GM19397 (cell line): ENCODE measurements around the gene HMGXB3.

Source experiments
- ATAC-seq: cut with Tn5 transposase; IDR thresholded peaks from one replicate; pipeline ENCODE4 v1.9.1; 2021; ENCODE audit warnings: mild to moderate bottlenecking, moderate library complexity; ENCODE audit not compliant: unreplicated experiment

HMGXB3 gene

GRCh38 chr5:150067405-150067960 lies 66.9 kb downstream of the HMGXB3 start:
- ATAC-seq, result no peak

- no peak for ATAC-seq
Observed at GRCh38 chr5:150068071-150068470, 67.5 kb downstream of the HMGXB3 start.

- ATAC-seq, result no peak
Observed at GRCh38 chr5:150068472-150068871, 67.9 kb downstream of the HMGXB3 start.

- ATAC-seq, result no peak
Observed at GRCh38 chr5:150068961-150069645, 68.6 kb downstream of the HMGXB3 start.

DNA sequence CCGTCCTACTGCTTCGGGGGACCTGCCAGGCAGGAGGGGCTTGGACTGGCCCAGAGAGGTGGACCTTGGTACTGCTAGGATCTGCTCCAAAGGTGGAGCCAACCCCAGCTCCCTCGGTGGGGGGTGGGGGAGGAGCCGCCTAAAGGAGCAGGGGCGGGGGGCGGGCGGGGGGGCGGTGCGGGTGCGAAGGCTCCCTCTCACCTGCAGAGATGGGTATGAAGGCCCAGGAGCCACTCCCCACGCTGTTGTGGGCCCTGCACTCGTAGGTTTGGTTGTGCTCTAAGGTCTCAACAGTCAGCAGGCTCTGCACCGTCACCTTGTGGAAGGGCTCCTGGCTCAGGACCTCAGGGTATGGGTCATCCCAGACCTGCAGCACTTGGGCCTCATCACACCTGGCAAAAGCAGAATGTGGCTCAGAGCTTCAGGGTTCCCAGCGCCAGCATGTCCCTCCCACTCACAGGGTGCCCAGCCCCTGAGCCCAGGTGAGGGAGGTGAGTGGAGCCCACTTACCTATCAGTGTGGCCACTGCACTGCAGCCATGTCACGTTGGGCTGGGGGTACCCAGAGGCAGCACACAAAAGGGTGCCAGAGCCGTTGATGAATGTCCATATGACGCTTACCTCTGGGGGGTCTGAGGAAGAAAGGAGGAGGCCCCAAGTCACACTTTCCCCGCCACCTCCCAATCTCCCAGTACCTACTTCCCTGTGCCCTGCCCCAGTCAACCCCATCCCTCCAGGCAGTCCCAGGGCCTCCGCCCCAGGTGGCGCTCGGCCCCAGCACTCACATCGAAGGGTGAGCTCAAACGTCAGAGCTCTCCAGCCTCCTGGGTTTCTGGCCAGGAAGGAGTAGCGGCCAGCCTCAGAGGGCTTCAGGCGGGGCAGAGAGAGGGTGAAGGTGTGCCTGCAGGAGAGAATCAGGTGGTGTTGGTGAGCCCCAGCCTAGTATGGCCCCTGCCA lies 69.4 kb downstream of the HMGXB3 start:
- ATAC-seq, result no peak

DNA sequence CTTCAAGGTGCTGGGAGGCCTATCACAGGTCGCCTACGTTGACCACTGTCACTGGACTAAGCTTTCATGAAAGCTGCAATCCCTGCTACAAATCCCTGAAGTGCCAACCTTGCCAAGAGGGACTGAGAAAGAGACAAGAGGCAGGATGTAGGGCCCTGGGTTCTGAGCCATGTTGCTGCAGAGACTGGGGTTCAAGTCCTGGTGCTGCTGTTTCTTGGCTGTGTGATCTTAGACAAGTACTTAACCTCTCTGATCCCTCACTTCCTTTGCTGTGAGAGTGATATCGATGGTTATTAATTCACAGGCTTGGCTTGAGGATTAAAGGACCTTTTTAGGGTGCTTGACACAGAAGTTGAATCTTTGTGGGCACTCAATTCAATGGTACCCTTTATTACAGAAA lies 70.3 kb downstream of the HMGXB3 start:
- no peak for ATAC-seq

DNA sequence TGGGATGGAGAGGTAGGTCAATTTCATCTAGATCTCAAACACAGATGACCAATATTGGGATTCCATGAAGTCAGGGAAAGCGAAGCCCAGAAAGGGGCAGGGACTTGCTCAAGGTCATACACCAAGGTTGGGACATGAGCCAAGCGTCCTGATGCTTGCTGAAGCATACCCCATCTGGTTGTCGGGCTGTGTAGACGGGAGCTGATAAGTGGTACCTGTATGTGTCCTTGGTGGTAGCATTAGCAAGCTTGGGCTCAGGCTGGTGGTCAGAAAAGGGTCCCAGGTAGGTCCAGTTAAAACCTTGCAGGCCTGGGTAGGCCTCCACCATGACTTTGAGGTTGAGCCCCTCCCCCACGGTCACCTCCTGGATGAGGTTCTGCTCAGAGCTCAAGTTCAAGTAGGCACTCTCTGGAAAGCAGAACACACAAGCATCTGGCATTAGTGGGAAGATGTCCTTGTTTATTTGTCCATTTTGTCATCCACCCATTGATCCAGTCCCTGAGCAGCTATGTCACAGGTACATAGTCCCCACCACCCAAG lies 72.6 kb downstream of the HMGXB3 start:
- ATAC-seq, result no peak

- ATAC-seq, result no peak
Observed at GRCh38 chr5:150073677-150074076, 73.1 kb downstream of the HMGXB3 start.

GRCh38 chr5:150075233-150075632 lies 74.7 kb downstream of the HMGXB3 start:
- no peak for ATAC-seq

DNA sequence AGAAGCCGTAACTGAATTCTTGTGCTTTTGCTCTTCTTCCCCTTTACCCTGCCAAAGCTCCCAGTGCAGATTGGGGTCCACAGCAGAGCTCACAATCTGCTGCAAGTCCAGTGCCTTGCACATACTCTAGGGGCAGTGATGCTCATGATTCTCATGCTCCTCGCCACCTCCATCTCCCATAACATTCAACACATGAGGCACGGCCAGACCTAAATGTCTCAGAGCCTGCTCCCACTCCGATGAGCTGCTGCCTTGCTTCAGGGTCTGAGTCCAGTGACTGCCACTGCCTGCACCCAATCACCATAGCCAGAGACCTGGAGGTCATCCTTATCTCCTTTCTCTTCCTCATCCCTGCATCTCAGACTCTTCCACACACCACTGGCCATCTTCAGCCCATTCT lies 75.3 kb downstream of the HMGXB3 start:
- ATAC-seq, result no peak

- no peak for ATAC-seq
Observed at GRCh38 chr5:150077060-150077459, 76.5 kb downstream of the HMGXB3 start.

DNA sequence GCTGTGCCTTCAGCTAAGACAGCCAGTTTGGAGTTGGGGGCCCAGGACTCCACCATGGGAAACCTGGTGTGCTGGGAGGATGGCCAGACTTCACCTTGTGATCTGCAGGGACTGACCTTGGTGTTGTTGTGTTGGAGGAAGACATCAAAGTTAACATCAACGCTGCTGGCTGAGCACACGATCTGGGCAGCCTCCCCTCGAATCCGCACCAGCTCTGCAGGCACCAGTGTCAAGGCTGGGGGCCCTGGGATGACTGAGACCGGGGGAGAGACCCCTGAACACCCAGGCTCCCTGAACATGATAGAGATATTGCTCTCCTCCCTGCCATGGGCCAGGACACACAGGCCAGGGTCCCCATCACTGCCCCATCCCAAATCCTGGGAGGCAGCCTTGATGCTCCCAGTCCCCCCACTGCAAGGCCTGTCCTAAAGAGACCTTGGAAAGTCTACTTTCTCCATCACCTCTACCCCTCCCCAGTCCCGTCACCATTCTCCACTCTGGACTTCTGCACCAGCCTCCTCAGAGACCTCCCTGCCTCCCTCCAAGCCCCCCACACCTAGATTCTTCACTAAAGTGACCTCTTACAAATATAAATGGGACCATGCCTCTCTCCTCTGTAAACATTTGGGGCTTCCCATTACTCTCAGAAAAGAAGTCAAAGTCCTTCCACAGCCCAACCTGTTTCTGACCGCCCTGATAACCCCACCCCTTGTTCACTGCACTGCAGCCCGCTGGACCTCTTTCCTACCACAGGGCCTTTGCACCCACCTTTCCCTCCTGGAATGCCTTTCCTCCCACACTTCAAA lies 77.7 kb downstream of the HMGXB3 start:
- no peak for ATAC-seq

GRCh38 chr5:150078802-150079689 lies 78.5 kb downstream of the HMGXB3 start:
- ATAC-seq, result no peak

GRCh38 chr5:150079909-150080461 lies 79.4 kb downstream of the HMGXB3 start:
- no peak for ATAC-seq

GRCh38 chr5:150080696-150081435 lies 80.3 kb downstream of the HMGXB3 start:
- ATAC-seq, result no peak

DNA sequence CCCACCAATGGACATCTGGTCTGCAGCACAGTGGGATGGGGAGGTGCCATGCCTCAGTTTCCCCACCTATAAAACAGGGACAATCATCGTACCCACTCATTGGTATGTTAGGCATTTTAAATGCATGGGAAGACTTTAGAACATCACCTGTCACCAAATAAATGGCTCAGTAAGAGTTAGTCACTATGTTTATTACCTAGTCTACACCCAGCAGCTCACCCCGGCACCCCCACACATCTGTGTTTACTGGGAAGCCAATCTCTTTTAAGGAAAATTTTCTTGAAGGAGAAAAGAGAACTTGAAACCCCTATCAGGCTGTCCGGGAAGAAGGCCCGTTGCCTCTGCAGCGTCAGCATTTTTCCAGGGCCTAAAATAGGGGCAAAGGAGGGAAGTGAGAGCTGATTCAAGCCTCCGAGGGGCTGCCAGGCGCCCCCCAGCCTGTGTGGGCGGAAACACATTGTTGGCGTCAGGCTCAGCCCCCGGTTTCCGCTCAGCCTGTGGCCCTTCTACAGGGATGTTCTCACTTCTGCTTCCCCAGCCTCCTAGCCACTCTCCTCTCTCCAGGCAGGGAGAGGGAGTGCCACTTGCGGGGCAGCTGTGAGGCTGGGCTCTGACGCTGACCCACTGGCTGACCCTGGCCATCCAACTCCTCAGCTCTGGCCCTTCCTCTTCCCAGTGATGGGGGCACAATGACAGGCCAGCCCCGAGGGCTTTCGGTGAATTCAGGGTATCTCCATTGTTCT lies 81.2 kb downstream of the HMGXB3 start:
- ATAC-seq, result peak; percentile 79

GRCh38 chr5:150082374-150082773 lies 81.8 kb downstream of the HMGXB3 start:
- no peak for ATAC-seq

GRCh38 chr5:150082889-150083288 lies 82.3 kb downstream of the HMGXB3 start:
- no peak for ATAC-seq
